Loucy (cell line): Measurements from ENCODE around the gene AHNAK.

Experiments
- H2AFZ ChIP-seq: fragments of 200-600 bp; sonication (generic); 2 replicates; pipeline ENCODE4 v1.6.0; 2016; ENCODE audit warnings: antibody characterized with exemption, mild to moderate bottlenecking, low read length, moderate library complexity
- H3F3A ChIP-seq: fragments of 200-600 bp; 2 replicates; pipeline ENCODE4 v1.6.0; 2016; ENCODE audit warnings: antibody characterized with exemption, low read depth, mild to moderate bottlenecking
- H3K27me3 ChIP-seq: fragments of 200-600 bp; sonication (generic); 2 replicates; pipeline ENCODE4 v1.6.1; 2014; ENCODE audit warnings: low read length, mild to moderate bottlenecking; ENCODE audit not compliant: insufficient read depth, poor library complexity, severe bottlenecking
- H3K36me3 ChIP-seq: fragments of 200-600 bp; sonication (generic); 2 replicates; pipeline ENCODE4 v1.6.1; 2016; ENCODE audit warnings: low read length; ENCODE audit not compliant: insufficient read depth
- H3K4me1 ChIP-seq: fragments of 200-600 bp; sonication (generic); 2 replicates; pipeline ENCODE4 v1.5.1; 2014; ENCODE audit warnings: low read length, mild to moderate bottlenecking; ENCODE audit not compliant: insufficient read depth, poor library complexity, severe bottlenecking
- H3K4me2 ChIP-seq: fragments of 200-600 bp; sonication (generic); 2 replicates; pipeline ENCODE4 v1.6.0; 2014; ENCODE audit warnings: antibody characterized with exemption, low read length, low read depth, mild to moderate bottlenecking; ENCODE audit not compliant: poor library complexity, severe bottlenecking
- H3K4me3 ChIP-seq: fragments of 200-600 bp; sonication (generic); 2 replicates; pipeline ENCODE4 v1.5.1; 2014; ENCODE audit warnings: low read length, mild to moderate bottlenecking, mixed read lengths; ENCODE audit not compliant: poor library complexity, severe bottlenecking
- H3K79me2 ChIP-seq: fragments of 200-600 bp; sonication (generic); 2 replicates; pipeline ENCODE4 v1.6.1; 2014; ENCODE audit warnings: low read length; ENCODE audit not compliant: insufficient read depth
- H3K9ac ChIP-seq: fragments of 200-600 bp; sonication (generic); 2 replicates; pipeline ENCODE4 v1.6.0; 2014; ENCODE audit warnings: mild to moderate bottlenecking, low read depth, low read length, moderate library complexity; ENCODE audit not compliant: poor library complexity, severe bottlenecking
- H3K9me2 ChIP-seq: fragments of 200-600 bp; sonication (generic); replicated peaks from 2 replicates; pipeline ENCODE4 v1.6.1; 2016; ENCODE audit warnings: low read depth, low read length, mixed read lengths
- H3K9me3 ChIP-seq: fragments of 200-600 bp; sonication (generic); 2 replicates; pipeline ENCODE4 v1.6.1; 2014; ENCODE audit warnings: mild to moderate bottlenecking, antibody characterized with exemption, low read length, low read depth; ENCODE audit not compliant: insufficient read depth
- H4K20me1 ChIP-seq: fragments of 200-600 bp; sonication (generic); 2 replicates; pipeline ENCODE4 v1.6.0; 2014; ENCODE audit warnings: antibody characterized with exemption, low read length, mild to moderate bottlenecking; ENCODE audit not compliant: insufficient read depth, poor library complexity, severe bottlenecking
- CTCF ChIP-seq: fragments of 200-600 bp; sonication (generic); conservative IDR thresholded peaks from 2 replicates; pipeline ENCODE4 v1.5.1; 2014; ENCODE audit warnings: mild to moderate bottlenecking, antibody characterized with exemption, low read length
- EZH2phosphoT487 ChIP-seq: fragments of 200-600 bp; IDR thresholded peaks from 2 replicates; pipeline ENCODE4 v1.6.1; 2018; ENCODE audit warnings: antibody characterized with exemption, mild to moderate bottlenecking, moderate library complexity, borderline replicate concordance

AHNAK gene

GRCh38 chr11:62477927-62478326, 68.7 kb downstream of the AHNAK start:
- Histone ChIP-seq H3K27me3 (no peaks in the 10 kb centered on the region), H3K9me2 (no peaks in the 10 kb centered on the region), H3K4me2 (no peak overlapping the region), H3K9ac (no peak overlapping the region), H3K4me3 (no peak overlapping the region), H3K4me1 (no peaks in the 10 kb centered on the region), H3K36me3 (no peaks in the 10 kb centered on the region), H3K79me2 (no peaks in the 10 kb centered on the region), H2AFZ (no peak overlapping the region), H4K20me1 (no peaks in the 10 kb centered on the region), H3K9me3 (no peaks in the 10 kb centered on the region), H3F3A (no peaks in the 10 kb centered on the region)
- no peak for TF ChIP-seq EZH2phosphoT487
- no peak for TF ChIP-seq CTCF

GRCh38 chr11:62472063-62472884, 74.3 kb downstream of the AHNAK start:
- Histone ChIP-seq H2AFZ (no peak overlapping the region), H3K4me3 (no peak overlapping the region), H3K9me3 (no peaks in the 10 kb centered on the region), H4K20me1 (no peaks in the 10 kb centered on the region), H3K9ac (no peak overlapping the region), H3K79me2 (no peaks in the 10 kb centered on the region), H3F3A (no peaks in the 10 kb centered on the region), H3K4me1 (peaks cover 4% of the 10 kb centered on the region), H3K27me3 (no peaks in the 10 kb centered on the region), H3K36me3 (no peaks in the 10 kb centered on the region), H3K4me2 (no peak overlapping the region), H3K9me2 (no peaks in the 10 kb centered on the region)
- TF ChIP-seq EZH2phosphoT487: no peak
- TF ChIP-seq CTCF: no peak

- Histone ChIP-seq H3F3A (no peaks in the 10 kb centered on the region), H3K27me3 (no peaks in the 10 kb centered on the region), H3K9me2 (no peaks in the 10 kb centered on the region), H3K9ac (no peak overlapping the region), H3K4me1 (peaks cover 4% of the 10 kb centered on the region), H3K9me3 (no peaks in the 10 kb centered on the region), H3K4me2 (no peak overlapping the region), H3K36me3 (no peaks in the 10 kb centered on the region), H3K4me3 (no peak overlapping the region), H2AFZ (no peak overlapping the region), H3K79me2 (no peaks in the 10 kb centered on the region), H4K20me1 (no peaks in the 10 kb centered on the region)
- TF ChIP-seq EZH2phosphoT487 (no peak), CTCF (no peak)
Observed at GRCh38 chr11:62471603-62472002, 75.0 kb downstream of the AHNAK start.
